Astrocyte (in vitro differentiated cells and primary cell): ENCODE measurements around the gene ADARB2. TPM values are rescaled to one million over a fixed set of nuclear protein-coding genes. Genes with fewer than 3 reads are reported as not detected.

Source experiments
- DNase-seq: peaks from one replicate; pipeline ENCODE4 v3.0.0-alpha.2; 2010; ENCODE audit warnings: low read depth
- FAIRE-seq: peaks from 2 replicates; lab custom pipeline; 2011; peaks lifted over from hg19 to GRCh38; lab: Jason Lieb, UNC
- H2AFZ ChIP-seq: 2 replicates; pipeline ENCODE4 v1.6.0; 2012; ENCODE audit warnings: low read depth, low read length, inconsistent platforms
- H3K27ac ChIP-seq: 2 replicates; pipeline ENCODE4 v1.5.1; 2011; ENCODE audit warnings: low read depth, low read length, inconsistent platforms
- H3K27me3 ChIP-seq: 2 replicates; pipeline ENCODE4 v1.6.0; 2011; ENCODE audit warnings: low read length, inconsistent platforms; ENCODE audit not compliant: insufficient read depth
- H3K36me3 ChIP-seq: 2 replicates; pipeline ENCODE4 v1.5.1; 2011; ENCODE audit warnings: low read length, inconsistent platforms; ENCODE audit not compliant: insufficient read depth
- H3K4me1 ChIP-seq: 2 replicates; pipeline ENCODE4 v1.5.1; 2011; ENCODE audit warnings: low read length, inconsistent platforms; ENCODE audit not compliant: insufficient read depth
- H3K4me2 ChIP-seq: 2 replicates; pipeline ENCODE4 v1.6.0; 2012; ENCODE audit warnings: low read length, inconsistent platforms
- H3K4me3 ChIP-seq: 2 replicates; pipeline ENCODE4 v1.5.1; 2011; ENCODE audit warnings: low read depth, mild to moderate bottlenecking, low read length, inconsistent platforms; ENCODE audit not compliant: insufficient read depth
- H3K79me2 ChIP-seq: 2 replicates; pipeline ENCODE4 v1.6.0; 2012; ENCODE audit warnings: mild to moderate bottlenecking, low read length, inconsistent platforms; ENCODE audit not compliant: insufficient read depth
- H3K9ac ChIP-seq: 2 replicates; pipeline ENCODE4 v1.6.0; 2012; ENCODE audit warnings: mild to moderate bottlenecking, low read length, inconsistent platforms
- H3K9me3 ChIP-seq: 2 replicates; pipeline ENCODE4 v1.5.1; 2012; ENCODE audit warnings: low read depth, mild to moderate bottlenecking, low read length, inconsistent platforms; ENCODE audit not compliant: insufficient read depth
- H4K20me1 ChIP-seq: 2 replicates; pipeline ENCODE4 v1.6.0; 2012; ENCODE audit warnings: low read length, inconsistent platforms; ENCODE audit not compliant: insufficient read depth
- H3K27ac Mint-ChIP-seq: one replicate; pipeline ENCODE4 v1.8.0; 2021; ENCODE audit warnings: mild to moderate bottlenecking, mixed read lengths; ENCODE audit not compliant: unreplicated experiment
- H3K27me3 Mint-ChIP-seq: one replicate; pipeline ENCODE4 v1.8.0; 2021; ENCODE audit warnings: low read depth, mixed read lengths; ENCODE audit not compliant: unreplicated experiment
- H3K36me3 Mint-ChIP-seq: one replicate; pipeline ENCODE4 v1.8.0; 2021; ENCODE audit warnings: low read depth, mixed read lengths; ENCODE audit not compliant: unreplicated experiment
- H3K4me1 Mint-ChIP-seq: one replicate; pipeline ENCODE4 v1.8.0; 2021; ENCODE audit warnings: low read depth, mixed read lengths; ENCODE audit not compliant: unreplicated experiment
- H3K4me3 Mint-ChIP-seq: one replicate; pipeline ENCODE4 v1.8.0; 2021; ENCODE audit warnings: mild to moderate bottlenecking, moderate library complexity, mixed read lengths; ENCODE audit not compliant: unreplicated experiment
- H3K9me3 Mint-ChIP-seq: one replicate; pipeline ENCODE4 v1.8.0; 2021; ENCODE audit warnings: mild to moderate bottlenecking, mixed read lengths; ENCODE audit not compliant: unreplicated experiment
- EZH2 ChIP-seq: IDR thresholded peaks from 2 replicates; pipeline ENCODE4 v1.6.1; 2012; ENCODE audit warnings: mild to moderate bottlenecking, low read length, inconsistent platforms; ENCODE audit not compliant: insufficient read depth
- total RNA-seq: library from RNA; stranded (reverse); gene quantifications from 2 replicates; pipeline ENCODE4 v1.2.1, GENCODE V29; 2021
- TF ChIP-seq, protein P1 (sequence below): IDR thresholded peaks from 2 replicates; pipeline ENCODE4 v1.5.1; 2011; ENCODE audit warnings: low read depth, mild to moderate bottlenecking, inconsistent platforms, low read length, moderate library complexity; ENCODE audit not compliant: insufficient read depth

ADARB2 gene
- total RNA-seq, 1 donor from 2014 or later = 0.18 TPM

DNA sequence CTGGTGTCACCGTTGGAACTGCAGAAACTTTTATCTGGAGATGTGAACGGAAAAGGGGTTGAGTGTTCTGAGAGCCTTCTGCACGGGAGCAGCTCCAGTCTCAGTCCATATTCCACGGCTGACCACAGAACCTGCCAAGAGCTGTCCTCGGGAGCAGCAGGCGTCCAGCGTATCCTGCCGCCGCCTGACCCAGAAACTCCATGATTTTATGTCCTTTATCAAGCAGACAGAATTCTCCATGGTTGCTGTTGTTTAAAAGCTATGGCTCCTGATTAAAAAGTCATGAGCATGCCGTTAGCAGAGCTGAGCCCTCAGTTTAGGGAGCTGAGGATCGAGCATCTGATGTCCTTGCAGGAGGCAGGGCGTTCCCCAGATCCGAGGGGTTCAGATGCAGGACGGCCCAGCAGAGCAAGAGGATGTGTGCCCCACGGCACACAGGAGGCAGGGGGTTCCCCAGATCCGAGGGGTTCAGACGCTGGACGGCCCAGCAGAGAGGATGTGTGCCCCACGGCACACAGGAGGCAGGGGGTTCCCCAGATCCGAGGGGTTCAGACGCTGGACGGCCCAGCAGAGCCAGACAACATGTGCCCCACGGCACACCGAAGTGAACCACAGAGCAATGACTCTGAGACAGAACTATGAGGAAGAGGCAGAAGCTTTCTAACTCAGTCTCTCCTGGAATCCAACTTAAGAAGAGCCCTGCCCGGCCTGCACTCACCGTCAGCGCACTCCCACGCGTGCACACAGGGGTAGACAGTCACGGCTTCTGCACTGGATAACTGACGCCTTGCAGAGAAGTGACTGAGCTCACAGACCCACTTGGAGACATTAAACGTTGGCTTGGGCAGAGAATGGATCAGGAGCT is 584.7 kb downstream of the ADARB2 start:
- FAIRE-seq = no peak
- Mint-ChIP-seq H3K9me3 (peaks cover 4% of the 10 kb centered on the region), H3K4me3 (no peak overlapping the region), H3K27ac (peak overlapping the region; percentile 53), H3K4me1 (peaks cover 27% of the 10 kb centered on the region), H3K27me3 (peaks cover 27% of the 10 kb centered on the region), H3K36me3 (peaks cover 3% of the 10 kb centered on the region)
- Histone ChIP-seq H3K9ac (no peak overlapping the region), H3K9me3 (no peaks in the 10 kb centered on the region), H3K4me3 (no peak overlapping the region), H3K79me2 (no peaks in the 10 kb centered on the region), H3K27ac (no peak overlapping the region), H3K4me1 (no peaks in the 10 kb centered on the region), H4K20me1 (no peaks in the 10 kb centered on the region), H3K4me2 (no peak overlapping the region), H3K36me3 (no peaks in the 10 kb centered on the region), H2AFZ (no peak overlapping the region), H3K27me3 (no peaks in the 10 kb centered on the region)
- DNase-seq = no peak
- no peak for TF ChIP-seq EZH2
- TF ChIP-seq, protein P1, sequence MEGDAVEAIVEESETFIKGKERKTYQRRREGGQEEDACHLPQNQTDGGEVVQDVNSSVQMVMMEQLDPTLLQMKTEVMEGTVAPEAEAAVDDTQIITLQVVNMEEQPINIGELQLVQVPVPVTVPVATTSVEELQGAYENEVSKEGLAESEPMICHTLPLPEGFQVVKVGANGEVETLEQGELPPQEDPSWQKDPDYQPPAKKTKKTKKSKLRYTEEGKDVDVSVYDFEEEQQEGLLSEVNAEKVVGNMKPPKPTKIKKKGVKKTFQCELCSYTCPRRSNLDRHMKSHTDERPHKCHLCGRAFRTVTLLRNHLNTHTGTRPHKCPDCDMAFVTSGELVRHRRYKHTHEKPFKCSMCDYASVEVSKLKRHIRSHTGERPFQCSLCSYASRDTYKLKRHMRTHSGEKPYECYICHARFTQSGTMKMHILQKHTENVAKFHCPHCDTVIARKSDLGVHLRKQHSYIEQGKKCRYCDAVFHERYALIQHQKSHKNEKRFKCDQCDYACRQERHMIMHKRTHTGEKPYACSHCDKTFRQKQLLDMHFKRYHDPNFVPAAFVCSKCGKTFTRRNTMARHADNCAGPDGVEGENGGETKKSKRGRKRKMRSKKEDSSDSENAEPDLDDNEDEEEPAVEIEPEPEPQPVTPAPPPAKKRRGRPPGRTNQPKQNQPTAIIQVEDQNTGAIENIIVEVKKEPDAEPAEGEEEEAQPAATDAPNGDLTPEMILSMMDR = no peak

DNA sequence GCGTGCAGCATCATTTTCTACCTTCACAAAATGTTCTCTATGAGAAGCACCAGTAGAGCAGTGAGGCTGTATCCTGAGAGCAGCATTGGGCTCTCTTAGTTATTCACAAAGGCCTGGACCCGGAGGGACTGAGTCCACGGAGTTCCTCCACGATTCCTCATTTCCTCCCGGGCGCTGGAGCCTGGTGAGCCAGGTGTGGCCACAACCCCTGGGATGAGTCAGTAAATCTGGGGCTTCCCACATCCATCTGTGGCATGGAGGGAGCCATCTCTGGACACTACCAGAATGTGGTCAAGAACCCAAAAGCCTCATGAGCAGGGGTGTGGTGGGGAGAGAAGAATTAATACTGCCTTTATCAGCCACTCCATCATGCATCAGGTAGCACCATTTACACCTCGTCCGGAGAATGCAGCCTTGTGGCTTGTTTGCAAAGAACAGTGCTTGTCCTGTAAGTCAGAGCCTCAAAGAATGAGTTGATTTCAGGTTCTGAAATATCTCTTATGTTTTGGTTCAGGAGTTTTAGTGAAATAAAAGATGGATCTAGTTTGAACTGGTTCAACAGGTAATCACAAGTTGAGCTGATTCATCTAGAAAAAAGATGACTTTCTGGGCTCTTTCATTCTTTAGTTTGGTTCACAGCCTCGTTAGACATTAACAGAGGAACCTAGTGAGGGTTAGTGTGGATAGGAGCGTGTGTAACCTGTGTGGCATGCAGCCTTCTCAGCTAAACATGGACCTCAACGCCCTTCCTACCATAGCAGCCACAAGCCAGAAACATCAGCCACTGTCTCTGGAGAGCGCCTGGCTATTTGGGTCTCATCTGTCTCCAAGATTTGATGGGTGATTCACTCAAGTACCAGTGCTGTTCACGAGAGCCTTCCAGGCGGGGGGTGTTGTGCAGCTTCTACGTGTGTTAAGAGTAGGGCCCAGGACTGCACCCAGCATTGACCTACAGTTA is 586.0 kb downstream of the ADARB2 start:
- no peak for FAIRE-seq
- peaks cover 13% of the 10 kb centered on the region for H3K9me3 Mint-ChIP-seq
- Histone ChIP-seq H3K79me2 (no peaks in the 10 kb centered on the region), H3K36me3 (no peaks in the 10 kb centered on the region), H3K9me3 (peaks cover 3% of the 10 kb centered on the region), H3K4me2 (no peak overlapping the region), H3K4me3 (no peak overlapping the region), H3K27ac (no peak overlapping the region), H3K27me3 (no peaks in the 10 kb centered on the region), H4K20me1 (no peaks in the 10 kb centered on the region), H3K9ac (no peak overlapping the region), H3K4me1 (no peaks in the 10 kb centered on the region), H2AFZ (no peak overlapping the region)
- H3K36me3 Mint-ChIP-seq = peaks cover 3% of the 10 kb centered on the region
- no peak overlapping the region for H3K27ac Mint-ChIP-seq
- DNase-seq = no peak
- no peak overlapping the region for H3K4me3 Mint-ChIP-seq
- H3K4me1 Mint-ChIP-seq = peaks cover 27% of the 10 kb centered on the region
- TF ChIP-seq EZH2 = no peak
- TF ChIP-seq, protein P1 = no peak
- H3K27me3 Mint-ChIP-seq = peaks cover 17% of the 10 kb centered on the region
